WTC11 (cell line): Measurements from ENCODE around the gene CACNA1C.

Source experiments
- ATF1 ChIP-seq: sonication (generic); formaldehyde crosslinking; IDR thresholded peaks from 2 replicates; pipeline ENCODE4 v1.8.1; 2023; ENCODE audit warnings: mild to moderate bottlenecking, moderate library complexity, missing genetic modification reagents
- MXD4 ChIP-seq: fragments of 250-450 bp; sonication (Bioruptor Pico); IDR thresholded peaks from 2 replicates; pipeline ENCODE4 v1.8.0; 2021; ENCODE audit warnings: mild to moderate bottlenecking, moderate library complexity, borderline replicate concordance
- NFYB ChIP-seq: sonication (generic); formaldehyde crosslinking; conservative IDR thresholded peaks from 2 replicates; pipeline ENCODE4 v1.8.0; 2022; ENCODE audit warnings: low read depth, missing genetic modification reagents
- ZNF138 ChIP-seq: sonication (generic); formaldehyde crosslinking; conservative IDR thresholded peaks from 2 replicates; pipeline ENCODE4 v1.8.1; 2022; ENCODE audit warnings: mild to moderate bottlenecking, moderate library complexity, missing genetic modification reagents
- TF ChIP-seq, protein P1 (sequence below): sonication (generic); formaldehyde crosslinking; conservative IDR thresholded peaks from 2 replicates; pipeline ENCODE4 v1.8.1; 2023; ENCODE audit warnings: mild to moderate bottlenecking, low read depth, missing genetic modification reagents, moderate library complexity
- TF ChIP-seq, protein P2 (sequence below): fragments of 200-600 bp; IDR thresholded peaks from 2 replicates; pipeline ENCODE4 v1.8.0; 2022; ENCODE audit warnings: antibody characterized with exemption
- TF ChIP-seq, protein P3 (sequence below): sonication (generic); formaldehyde crosslinking; IDR thresholded peaks from 2 replicates; pipeline ENCODE4 v1.8.0; 2022; ENCODE audit warnings: mild to moderate bottlenecking, missing genetic modification reagents

DNA sequence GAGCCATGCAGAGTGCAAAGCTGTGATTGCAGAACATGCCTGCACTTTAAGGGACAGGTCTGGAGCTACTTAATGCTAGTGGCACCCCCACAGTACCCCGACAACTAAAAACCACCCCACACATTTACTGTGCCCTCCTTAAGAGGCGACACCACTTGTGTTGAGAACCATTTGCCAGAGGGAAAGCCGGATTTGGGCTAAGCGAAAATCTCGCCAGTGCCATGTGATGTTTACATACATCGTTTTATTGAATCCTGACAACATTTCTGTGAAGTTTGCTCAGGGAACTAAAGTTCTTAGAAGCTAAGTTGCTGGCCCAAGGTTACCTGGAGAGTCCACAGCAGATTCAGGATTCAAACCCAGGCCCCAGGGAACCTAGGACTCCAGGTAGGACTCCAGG lies 623.0 kb downstream of the CACNA1C start:
- TF ChIP-seq, protein P1, sequence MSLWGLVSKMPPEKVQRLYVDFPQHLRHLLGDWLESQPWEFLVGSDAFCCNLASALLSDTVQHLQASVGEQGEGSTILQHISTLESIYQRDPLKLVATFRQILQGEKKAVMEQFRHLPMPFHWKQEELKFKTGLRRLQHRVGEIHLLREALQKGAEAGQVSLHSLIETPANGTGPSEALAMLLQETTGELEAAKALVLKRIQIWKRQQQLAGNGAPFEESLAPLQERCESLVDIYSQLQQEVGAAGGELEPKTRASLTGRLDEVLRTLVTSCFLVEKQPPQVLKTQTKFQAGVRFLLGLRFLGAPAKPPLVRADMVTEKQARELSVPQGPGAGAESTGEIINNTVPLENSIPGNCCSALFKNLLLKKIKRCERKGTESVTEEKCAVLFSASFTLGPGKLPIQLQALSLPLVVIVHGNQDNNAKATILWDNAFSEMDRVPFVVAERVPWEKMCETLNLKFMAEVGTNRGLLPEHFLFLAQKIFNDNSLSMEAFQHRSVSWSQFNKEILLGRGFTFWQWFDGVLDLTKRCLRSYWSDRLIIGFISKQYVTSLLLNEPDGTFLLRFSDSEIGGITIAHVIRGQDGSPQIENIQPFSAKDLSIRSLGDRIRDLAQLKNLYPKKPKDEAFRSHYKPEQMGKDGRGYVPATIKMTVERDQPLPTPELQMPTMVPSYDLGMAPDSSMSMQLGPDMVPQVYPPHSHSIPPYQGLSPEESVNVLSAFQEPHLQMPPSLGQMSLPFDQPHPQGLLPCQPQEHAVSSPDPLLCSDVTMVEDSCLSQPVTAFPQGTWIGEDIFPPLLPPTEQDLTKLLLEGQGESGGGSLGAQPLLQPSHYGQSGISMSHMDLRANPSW (CRISPR knock-in tag), result no peak
- TF ChIP-seq, protein P2, sequence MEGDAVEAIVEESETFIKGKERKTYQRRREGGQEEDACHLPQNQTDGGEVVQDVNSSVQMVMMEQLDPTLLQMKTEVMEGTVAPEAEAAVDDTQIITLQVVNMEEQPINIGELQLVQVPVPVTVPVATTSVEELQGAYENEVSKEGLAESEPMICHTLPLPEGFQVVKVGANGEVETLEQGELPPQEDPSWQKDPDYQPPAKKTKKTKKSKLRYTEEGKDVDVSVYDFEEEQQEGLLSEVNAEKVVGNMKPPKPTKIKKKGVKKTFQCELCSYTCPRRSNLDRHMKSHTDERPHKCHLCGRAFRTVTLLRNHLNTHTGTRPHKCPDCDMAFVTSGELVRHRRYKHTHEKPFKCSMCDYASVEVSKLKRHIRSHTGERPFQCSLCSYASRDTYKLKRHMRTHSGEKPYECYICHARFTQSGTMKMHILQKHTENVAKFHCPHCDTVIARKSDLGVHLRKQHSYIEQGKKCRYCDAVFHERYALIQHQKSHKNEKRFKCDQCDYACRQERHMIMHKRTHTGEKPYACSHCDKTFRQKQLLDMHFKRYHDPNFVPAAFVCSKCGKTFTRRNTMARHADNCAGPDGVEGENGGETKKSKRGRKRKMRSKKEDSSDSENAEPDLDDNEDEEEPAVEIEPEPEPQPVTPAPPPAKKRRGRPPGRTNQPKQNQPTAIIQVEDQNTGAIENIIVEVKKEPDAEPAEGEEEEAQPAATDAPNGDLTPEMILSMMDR, result no peak
- TF ChIP-seq ATF1 (CRISPR knock-in tag) (no peak), ZNF138 (no peak), MXD4 (no peak), NFYB (no peak)
- TF ChIP-seq, protein P3, sequence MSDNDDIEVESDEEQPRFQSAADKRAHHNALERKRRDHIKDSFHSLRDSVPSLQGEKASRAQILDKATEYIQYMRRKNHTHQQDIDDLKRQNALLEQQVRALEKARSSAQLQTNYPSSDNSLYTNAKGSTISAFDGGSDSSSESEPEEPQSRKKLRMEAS (CRISPR knock-in tag), result no peak
